Right forelimb (tissue), 1 donor: ENCODE data around the gene NLGN1.

Experiments
- DNase-seq: peaks from one replicate; pipeline ENCODE4 v3.0.0-alpha.2; 2018

Gene NLGN1

GRCh38 chr3:174317005-174317404 lies 919.5 kb downstream of the NLGN1 start:
- DNase-seq: no peak

GRCh38 chr3:174318181-174318580 lies 920.6 kb downstream of the NLGN1 start:
- no peak for DNase-seq

GRCh38 chr3:174321548-174321947 lies 924.0 kb downstream of the NLGN1 start:
- no peak for DNase-seq

GRCh38 chr3:174322789-174323188 lies 925.2 kb downstream of the NLGN1 start:
- DNase-seq: no peak

GRCh38 chr3:174325171-174325570 lies 927.6 kb downstream of the NLGN1 start:
- DNase-seq: no peak

- DNase-seq: no peak
These were observed 928.5 kb downstream of the NLGN1 start for GRCh38 chr3:174325834-174326700.

GRCh38 chr3:174329321-174329720 lies 931.8 kb downstream of the NLGN1 start:
- DNase-seq: no peak

GRCh38 chr3:174330303-174330702 lies 932.8 kb downstream of the NLGN1 start:
- DNase-seq: no peak

- no peak for DNase-seq
These were observed 933.7 kb downstream of the NLGN1 start for GRCh38 chr3:174331095-174331800.

GRCh38 chr3:174332391-174332790 lies 934.8 kb downstream of the NLGN1 start:
- DNase-seq: no peak

GRCh38 chr3:174333640-174334039 lies 936.1 kb downstream of the NLGN1 start:
- DNase-seq: no peak

- DNase-seq: no peak
These were observed 936.6 kb downstream of the NLGN1 start for GRCh38 chr3:174334111-174334510.

- no peak for DNase-seq
These were observed 937.8 kb downstream of the NLGN1 start for GRCh38 chr3:174335324-174335723.

- no peak for DNase-seq
These were observed 938.4 kb downstream of the NLGN1 start for GRCh38 chr3:174335910-174336309.
